COLO668 (cell line): Measurements from ENCODE around the gene EREG.

Experiments
- DNase-seq: peaks from one replicate; lab custom pipeline; 2025; ENCODE audit not compliant: unreplicated experiment; lab: John Stamatoyannopoulos, UW

Gene EREG

GRCh38 chr4:74423104-74423503 is 58.2 kb downstream of the EREG start:
- no peak for DNase-seq

GRCh38 chr4:74424111-74424510 is 59.2 kb downstream of the EREG start:
- no peak for DNase-seq

- no peak for DNase-seq
Observed at GRCh38 chr4:74426101-74426500, 61.2 kb downstream of the EREG start.

- DNase-seq, result no peak
Observed at GRCh38 chr4:74428276-74428675, 63.3 kb downstream of the EREG start.

- DNase-seq, result no peak
Observed at GRCh38 chr4:74431113-74431826, 66.3 kb downstream of the EREG start.

- DNase-seq, result no peak
Observed at GRCh38 chr4:74433043-74433442, 68.1 kb downstream of the EREG start.

- no peak for DNase-seq
Observed at GRCh38 chr4:74433541-74434172, 68.7 kb downstream of the EREG start.

- DNase-seq, result no peak
Observed at GRCh38 chr4:74435296-74435695, 70.4 kb downstream of the EREG start.

GRCh38 chr4:74437866-74438265 is 72.9 kb downstream of the EREG start:
- DNase-seq, result no peak
